NB4 (cell line): ENCODE results near the gene B3GALNT2.

ENCODE experiments used
- DNase-seq: peaks from one replicate; pipeline ENCODE4 v3.0.0; 2010; ENCODE audit warnings: low read depth
- H3K4me3 ChIP-seq: one replicate; pipeline ENCODE4 v1.5.1; 2011; ENCODE audit warnings: mild to moderate bottlenecking, low read depth, low read length, moderate library complexity
- CTCF ChIP-seq: IDR thresholded peaks from one replicate; pipeline ENCODE4 v1.5.1; 2012; ENCODE audit warnings: low read depth, low read length
- MAX ChIP-seq: IDR thresholded peaks from 2 replicates; pipeline ENCODE4 v1.6.1; 2011; ENCODE audit warnings: low read depth, low read length
- MYC ChIP-seq: IDR thresholded peaks from 2 replicates; pipeline ENCODE4 v1.6.1; 2011; ENCODE audit warnings: low read depth, low read length
- POLR2A ChIP-seq: IDR thresholded peaks from 2 replicates; pipeline ENCODE4 v1.6.1; 2011; ENCODE audit warnings: mild to moderate bottlenecking; ENCODE audit not compliant: insufficient read length; ENCODE audit errors: extremely low read depth

Gene B3GALNT2

GRCh38 chr1:235448616-235449015 lies 55.6 kb downstream of the B3GALNT2 start:
- TF ChIP-seq MYC: no peak
- no peak overlapping the region for H3K4me3 ChIP-seq
- no peak for DNase-seq

DNA sequence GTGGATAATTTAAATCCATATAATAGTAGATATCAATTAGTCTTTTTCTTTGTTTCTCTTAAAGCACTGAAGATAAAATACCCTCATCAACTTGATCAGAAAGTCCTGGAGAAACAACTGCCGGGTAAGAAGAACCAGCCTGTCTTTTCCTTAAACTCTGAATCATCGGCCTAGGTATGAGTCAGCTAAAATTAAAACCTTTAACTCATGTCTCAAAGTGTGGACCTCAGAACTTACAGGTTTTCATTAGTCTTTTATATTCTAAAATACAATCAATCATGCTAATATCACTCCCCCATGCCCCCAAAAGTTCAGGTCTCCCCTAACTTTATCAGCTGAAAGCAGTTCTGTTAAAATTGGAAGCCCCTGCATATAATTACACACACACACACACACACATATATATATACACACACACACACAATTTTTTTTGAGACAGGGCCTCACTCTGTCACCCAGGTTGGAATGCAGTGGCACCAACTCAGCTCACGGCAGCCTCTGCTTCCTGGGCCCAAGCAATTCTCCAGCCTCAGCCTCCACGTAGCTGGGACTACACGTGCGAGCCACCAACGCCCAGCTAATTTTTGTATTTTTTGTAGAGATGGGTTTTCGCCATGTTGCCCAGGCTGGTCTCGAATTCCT lies 61.3 kb downstream of the B3GALNT2 start:
- H3K4me3 ChIP-seq: no peak overlapping the region
- DNase-seq: peak; percentile 41
- TF ChIP-seq CTCF (no peak), MAX (no peak), MYC (no peak), POLR2A (no peak)

GRCh38 chr1:235441159-235441685 lies 63.0 kb downstream of the B3GALNT2 start:
- no peak for DNase-seq
- TF ChIP-seq MYC (no peak), CTCF (no peak), MAX (no peak), POLR2A (no peak)
- H3K4me3 ChIP-seq: no peak overlapping the region

GRCh38 chr1:235434001-235434400 lies 70.3 kb downstream of the B3GALNT2 start:
- no peak overlapping the region for H3K4me3 ChIP-seq
- DNase-seq: no peak
- no peak for TF ChIP-seq CTCF
- no peak for TF ChIP-seq MYC
- TF ChIP-seq POLR2A: no peak
- no peak for TF ChIP-seq MAX

GRCh38 chr1:235430991-235431390 lies 73.3 kb downstream of the B3GALNT2 start:
- no peak for DNase-seq
- H3K4me3 ChIP-seq: no peak overlapping the region
- TF ChIP-seq CTCF: no peak

DNA sequence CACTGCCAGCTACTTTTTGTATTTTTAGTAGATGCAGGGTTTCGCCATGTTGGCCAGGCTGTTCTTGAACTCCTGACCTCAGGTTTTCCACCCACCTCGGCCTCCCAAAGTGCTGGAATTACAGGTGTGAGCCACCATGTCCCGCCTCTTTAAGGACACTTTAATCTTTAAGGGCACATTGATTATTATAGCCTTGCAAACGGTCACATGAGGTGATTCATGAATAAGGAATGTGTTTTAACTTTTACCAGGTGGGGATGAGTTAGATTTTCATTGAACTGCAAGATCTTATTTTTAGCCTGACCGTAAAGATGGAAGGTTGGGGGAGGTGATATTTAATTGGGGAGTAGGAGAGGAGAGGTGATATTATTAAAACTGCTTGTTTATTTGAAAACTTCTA lies 75.1 kb downstream of the B3GALNT2 start:
- H3K4me3 ChIP-seq: no peak overlapping the region
- DNase-seq: no peak
- TF ChIP-seq POLR2A (no peak), MAX (no peak), MYC (no peak), CTCF (no peak)
